Superior temporal gyrus (tissue), 1 donor: ENCODE results near the gene PGM2L1.
"Not testable (repeated sequence)": the region's sequence is repeated elsewhere in the genome, so short reads cannot be mapped to it uniquely, and the experiment has no call there.

ENCODE experiments used
- DNase-seq: peaks from one replicate; pipeline ENCODE4 v3.0.0-alpha.2; 2016; ENCODE audit errors: extremely low spot score

PGM2L1 gene

DNA sequence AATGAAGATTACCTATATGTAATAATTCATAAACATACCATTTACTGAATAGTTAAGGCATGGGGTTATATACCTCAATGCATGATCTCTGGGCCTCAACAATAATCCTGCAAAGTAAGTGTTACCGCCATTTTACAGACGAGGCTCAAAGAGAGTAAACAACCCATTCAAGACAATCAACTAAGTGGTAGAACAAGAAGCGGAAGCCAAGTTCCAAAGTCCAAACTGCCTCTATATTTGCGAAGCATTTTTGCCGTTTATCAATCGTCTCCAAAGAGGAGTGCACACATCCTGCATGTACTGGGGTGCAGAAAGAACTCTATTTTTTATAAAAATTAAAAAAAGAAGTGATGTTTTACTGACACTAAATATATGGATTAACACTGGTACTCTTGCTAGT is 59.3 kb downstream of the PGM2L1 start:
- no peak for DNase-seq

DNA sequence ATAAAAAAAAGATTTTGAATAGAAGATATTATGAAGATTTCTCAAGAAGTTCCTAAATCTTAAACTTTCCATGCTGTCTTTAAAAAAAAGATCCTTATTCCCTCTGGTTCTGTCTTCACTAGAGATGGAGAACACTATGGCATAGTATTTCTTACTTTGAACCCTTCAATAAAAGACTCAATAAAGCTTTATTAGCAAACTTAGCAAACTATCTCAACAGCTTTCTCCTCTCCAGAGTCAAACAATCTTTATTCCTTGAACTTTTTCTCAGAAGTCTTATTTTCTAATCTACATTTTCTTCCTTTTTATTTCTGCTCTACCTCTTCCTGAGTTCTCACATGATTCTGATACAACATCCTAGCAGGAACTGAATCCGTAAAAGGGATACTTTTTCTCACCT is 65.0 kb downstream of the PGM2L1 start:
- DNase-seq = no peak

DNA sequence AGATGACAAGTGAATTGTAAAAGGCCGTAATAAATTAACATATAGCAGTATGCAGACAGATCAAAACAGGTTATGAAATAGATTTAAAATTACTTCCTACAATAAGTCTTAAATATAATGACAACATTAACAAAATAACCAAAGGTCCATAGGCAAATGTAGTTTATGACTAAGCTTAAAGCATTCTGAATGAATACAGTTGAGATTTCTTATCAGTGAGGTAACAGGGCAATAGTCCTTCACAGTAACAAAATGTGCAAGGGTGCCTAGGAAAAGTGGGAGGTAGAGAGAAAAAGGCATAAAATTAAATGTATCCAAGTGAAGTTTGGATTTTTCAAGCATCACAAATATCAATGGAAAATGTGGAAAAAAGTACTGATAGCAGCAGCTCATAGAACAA is 65.9 kb downstream of the PGM2L1 start:
- DNase-seq = no peak

DNA sequence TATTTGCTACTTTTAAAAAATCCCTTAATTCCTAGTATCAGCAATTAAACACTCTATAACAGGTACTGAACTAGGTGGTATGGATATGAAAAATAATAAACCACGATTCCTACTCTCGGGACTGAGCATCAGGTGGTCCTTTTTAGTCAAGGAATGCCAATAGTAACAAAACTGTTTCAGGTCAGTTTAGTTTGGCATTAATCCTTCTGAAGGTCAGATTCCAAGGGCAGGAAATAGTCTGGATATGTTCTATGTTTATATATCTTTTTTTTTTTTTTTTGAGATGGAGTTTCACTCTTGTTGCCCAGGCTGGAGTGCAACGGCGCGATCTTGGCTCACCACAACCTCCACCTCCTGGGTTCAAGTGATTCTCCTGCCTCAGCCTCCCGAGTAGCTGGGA is 67.2 kb downstream of the PGM2L1 start:
- DNase-seq = not testable (repeated sequence)

DNA sequence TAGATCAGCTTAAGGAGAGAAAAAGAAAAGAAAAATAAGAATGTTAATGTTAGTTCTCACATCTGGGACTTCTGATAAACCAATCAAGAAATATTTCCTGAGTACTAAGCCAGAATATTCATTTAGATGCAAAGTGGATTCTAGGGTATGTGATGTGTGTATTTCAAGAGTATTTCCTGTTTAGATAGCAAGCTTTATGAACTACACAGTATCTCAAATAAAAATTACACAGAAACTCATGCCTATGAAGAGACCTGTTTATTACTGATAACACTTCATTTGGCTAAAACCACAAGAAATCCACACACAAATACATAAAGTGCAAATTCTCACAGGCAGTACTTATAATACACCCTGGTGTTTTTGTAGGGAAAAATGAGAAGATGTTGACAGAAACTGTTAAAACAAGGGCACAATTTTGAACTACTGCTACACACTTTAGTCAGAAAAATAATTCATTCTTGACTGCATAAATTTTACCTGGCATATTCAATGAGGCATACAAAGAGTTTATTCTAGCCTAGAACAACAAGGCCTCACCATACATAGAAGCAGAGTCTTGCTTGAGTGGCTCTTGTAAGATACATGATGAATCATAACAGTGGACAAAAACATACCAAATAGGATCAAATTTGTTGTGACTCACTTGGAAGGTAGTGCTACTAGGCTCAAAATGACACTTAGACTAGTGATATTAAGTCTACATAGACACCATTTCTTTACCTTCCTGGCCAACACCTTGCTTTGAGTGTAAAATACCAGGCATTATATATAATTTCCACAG is 68.0 kb downstream of the PGM2L1 start:
- DNase-seq = no peak

DNA sequence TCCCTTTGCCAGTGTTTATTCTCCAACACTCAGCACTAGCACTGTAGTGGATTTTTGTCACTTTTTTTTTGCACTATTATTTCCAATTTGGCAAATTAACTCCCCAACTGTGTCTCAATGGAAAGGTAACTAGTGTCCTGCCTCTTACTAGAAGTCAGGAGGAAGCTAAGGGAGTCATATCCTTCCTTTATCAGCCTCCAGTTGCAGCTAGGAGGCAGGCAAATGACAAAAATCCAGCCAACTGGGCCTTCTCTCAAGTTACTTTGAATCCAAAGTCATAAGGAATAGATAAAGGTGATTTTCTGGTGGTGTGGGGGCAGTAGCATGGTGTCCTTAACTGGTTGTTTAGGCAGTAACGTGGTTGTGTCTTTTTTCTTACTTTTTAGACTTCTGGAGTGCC is 71.2 kb downstream of the PGM2L1 start:
- DNase-seq = no peak

DNA sequence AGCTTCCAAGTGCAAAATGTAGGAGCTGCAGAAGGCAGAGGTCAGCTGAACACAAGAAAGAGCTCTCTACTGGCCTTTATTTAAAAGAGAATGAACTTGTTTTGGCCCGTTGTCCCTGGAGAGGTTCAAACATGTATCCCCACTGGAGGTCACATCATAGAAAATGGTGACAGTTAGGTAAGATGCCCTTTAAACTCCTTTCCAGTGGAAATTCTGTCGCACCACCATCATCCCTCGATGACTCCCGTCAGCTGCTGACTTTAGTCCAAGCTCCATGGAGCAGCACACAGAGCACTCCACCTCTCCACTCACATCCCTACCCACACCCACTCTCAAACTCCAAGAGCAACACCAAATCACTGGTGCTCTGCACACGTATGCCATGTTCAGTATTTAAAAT is 71.6 kb downstream of the PGM2L1 start:
- no peak for DNase-seq

DNA sequence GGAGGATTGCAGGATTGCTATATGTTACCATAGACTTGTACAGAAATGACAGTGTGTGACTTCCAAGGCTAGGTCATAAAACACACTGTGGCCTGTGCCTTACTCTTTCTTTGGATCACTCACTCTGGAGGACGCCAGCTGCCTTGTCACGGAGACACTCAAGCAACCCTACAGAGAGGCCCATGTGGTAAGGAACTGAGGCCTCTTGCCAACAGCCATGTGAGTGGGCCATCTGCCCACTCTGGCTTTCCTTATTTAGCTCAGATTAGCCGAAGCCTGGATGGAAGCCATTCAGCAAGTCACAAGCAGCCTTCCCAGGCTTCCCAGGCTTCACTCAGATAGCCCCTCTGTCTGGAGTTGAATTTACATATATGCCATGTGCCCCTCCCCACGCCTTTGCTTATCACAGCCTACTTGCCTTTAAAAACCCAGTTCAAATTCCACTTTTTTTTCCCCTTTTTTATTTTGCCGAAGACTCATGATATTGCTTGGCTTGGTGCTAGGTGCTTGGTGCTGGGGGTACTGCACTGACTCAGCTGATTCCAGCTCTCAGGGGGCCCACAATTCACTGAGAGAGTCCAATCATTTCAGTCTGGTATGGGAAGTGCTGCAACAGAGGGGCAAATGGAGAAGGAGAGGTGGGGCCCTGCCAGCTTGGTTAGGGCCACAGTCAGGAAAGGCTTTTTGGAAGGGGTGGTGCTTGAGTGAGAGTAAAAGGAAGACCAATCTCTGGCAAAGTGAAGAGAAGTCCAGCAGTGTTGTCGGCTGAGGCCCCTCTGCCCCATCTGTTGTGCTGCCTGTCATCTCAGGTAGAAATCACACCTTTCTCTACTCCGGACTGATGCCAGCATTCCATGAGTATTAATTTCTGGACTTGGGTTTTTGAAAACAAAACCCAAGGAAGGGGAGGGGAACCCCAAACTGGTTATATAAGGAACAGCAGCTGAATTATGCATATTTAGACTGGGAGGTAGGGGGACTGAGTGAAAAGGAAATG is 72.3 kb downstream of the PGM2L1 start:
- peak; percentile 84 for DNase-seq

DNA sequence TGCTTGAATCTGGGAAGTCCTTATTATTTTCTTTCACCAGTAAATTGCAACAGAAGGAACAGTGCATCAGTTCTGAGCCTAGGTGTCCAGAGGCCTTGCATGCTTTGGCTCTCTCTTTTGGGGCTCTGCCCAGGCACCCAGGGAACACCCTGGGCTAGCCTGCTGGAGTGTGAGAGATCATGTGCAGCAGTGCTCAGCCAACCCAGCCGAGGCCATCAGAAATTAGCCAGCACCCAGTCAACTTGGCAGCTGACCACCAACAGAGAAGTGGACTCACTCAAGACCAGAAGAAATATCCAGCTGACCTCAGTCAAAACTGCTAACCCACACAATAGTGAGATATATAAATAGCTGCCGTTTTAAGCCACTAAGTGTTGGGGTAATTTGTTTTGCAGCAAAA is 75.6 kb downstream of the PGM2L1 start:
- DNase-seq = no peak

DNA sequence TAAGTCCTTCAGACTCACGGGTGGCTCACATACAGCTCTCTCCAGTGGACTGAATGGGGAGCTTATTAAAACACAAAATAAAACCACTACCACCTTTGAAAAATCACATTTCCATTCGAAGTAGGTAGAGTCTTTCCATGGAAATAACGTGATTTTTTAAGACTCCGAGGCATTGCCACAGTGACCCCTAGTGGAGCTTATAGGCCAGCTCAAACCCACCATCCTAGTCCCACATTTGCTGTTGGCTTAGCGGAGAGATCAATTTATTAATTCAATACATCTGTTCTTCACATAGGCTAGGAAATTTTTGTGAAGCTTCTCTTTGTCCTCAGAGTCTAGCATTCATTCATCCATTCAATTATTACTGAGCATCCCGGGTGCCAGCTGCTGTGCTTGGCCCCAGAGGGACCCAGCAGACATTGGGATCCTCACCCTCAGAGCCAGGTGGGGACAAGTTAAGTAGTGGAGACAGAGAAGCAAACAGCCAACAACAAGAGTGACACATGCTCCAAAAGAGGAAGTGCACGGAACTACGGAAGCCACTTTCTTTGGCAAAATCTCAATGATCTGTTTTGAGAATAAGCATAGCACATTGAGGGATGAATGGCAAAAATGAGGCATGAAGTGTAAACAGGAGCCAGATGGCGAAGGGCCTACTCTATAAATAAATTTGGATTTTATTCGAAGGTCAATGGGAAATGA is 76.6 kb downstream of the PGM2L1 start:
- DNase-seq = no peak

DNA sequence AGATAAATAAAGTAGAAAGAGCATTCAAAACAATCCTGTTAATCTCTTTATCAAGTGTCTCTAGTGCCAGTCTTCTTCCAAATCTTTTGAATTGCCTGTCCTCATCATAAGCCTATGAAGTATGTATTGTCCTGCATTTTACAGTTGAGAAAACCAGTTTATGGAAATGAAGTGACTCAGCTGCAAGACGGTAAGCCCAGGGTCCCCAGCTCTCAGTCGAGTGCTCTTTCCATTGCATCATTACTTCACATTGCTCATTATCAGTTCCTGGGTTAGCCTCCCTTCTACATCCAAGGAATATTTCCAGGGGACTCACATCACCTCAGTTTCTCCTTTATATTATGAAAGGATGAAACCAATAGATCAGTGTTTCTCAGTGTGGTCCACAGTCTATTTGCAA is 77.7 kb downstream of the PGM2L1 start:
- no peak for DNase-seq

DNA sequence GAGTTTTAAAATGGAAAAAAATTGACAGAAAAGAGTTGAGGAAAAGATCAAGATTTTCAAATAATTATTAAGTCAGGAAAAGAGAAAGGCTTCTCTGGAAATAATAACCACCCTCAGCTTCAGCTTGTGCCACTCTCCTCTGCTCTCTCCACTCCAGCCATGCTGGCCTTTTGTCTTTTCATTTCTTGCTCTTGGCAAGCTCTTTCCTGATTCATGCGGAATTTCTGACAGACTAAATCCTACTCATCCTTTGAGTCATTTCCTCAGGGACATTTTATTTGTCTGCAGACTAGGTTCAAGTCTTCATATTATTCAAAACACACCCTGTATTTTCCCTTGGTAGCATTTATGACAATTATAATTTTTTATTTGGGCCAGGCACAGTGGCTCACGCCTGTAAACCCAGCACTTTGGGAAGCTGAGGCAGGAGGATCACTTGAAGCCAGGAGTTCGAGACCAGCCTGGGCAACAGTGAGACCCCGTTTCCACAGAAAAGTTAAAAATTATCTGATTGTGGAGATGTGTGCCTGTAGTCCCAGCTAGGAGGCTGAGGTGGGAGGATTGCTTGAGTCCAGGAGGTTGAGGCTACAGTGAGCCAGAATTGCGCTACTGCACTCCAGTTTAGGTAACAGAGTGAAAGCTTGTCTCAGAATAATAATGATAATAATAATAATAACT is 79.0 kb downstream of the PGM2L1 start:
- DNase-seq = no peak

DNA sequence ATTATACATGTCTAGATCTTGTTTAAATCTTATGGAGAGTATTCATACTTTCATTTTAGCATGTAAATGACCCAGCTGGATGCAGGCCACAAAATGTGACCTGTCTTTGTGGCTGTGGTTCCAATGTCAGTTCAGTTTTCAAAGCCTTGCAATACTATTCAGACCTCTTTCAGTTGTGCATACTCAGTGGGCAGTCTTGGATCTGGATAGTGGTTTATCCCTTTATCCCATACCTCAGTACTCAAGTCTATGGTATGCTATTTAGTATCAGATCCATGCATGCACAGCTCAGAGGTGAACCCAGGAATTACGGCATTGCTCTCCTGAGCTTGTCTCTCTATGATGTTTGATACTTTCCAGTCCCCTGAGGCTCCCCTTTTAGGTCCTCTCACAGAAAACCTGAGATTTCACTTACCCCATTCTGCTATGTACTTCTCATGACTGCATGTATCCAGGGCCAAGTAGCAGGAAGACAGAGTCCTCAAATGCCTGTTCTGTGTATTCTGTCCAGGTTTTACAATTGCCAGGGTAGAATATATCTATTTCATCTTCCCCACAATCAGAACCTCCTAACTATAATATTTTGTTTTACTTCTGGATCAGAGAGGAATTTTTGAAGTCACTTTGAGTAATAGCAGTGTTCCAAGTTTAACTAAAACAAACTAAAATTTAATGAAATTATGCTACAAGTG is 79.8 kb downstream of the PGM2L1 start:
- DNase-seq = no peak

DNA sequence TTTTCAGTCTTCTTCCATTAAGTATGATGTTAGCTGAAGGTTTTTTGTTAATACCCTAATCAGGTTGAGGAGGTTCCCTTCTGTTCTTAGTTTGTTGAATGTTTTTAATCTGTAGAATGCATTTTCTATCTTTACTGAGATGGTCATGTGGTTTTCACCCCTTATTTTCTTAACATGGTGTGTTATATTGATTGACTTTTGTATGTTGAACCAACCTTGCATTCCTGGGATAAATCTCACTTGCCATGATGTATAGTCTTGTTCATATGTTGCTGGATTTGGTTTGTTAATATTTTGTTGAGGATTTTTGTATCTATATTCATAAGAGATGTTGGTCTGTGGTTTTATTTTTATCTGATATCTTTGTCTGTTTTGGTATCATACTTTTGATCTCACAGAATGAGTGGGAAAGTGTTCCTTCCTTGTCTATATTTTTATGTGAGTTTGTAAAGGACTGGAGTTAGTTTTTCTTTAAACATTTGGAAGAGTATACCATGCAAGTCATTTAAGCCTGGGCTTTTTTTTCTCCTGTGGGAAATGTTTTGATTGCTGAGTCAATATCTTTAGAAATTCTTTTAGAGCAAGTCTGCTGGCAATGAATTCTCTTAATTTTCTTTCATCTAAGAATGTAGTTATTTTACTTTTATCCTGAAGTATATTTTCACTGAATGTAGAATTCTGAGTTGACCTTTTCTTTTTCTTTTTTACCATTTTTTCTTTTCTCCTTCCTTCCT is 81.3 kb downstream of the PGM2L1 start:
- DNase-seq = no peak

DNA sequence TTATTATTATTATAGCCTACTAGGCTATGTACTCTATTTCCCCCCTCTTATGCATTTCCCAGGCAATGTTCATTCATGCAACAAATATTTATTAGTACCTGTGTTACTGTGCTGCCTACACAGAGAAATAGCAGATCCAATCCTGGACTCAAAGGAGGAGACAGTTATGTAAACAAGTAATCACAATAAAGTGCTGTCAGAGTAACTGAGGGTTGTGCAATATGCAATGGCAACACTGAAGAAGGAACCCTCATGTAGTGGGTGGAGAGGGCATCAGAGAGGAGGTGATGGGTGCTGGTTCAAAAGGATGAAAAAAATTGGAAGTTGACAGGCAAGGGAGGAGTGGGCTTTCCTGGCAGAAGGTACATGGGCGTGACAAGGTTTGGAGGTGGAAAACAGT is 85.9 kb downstream of the PGM2L1 start:
- DNase-seq = no peak

DNA sequence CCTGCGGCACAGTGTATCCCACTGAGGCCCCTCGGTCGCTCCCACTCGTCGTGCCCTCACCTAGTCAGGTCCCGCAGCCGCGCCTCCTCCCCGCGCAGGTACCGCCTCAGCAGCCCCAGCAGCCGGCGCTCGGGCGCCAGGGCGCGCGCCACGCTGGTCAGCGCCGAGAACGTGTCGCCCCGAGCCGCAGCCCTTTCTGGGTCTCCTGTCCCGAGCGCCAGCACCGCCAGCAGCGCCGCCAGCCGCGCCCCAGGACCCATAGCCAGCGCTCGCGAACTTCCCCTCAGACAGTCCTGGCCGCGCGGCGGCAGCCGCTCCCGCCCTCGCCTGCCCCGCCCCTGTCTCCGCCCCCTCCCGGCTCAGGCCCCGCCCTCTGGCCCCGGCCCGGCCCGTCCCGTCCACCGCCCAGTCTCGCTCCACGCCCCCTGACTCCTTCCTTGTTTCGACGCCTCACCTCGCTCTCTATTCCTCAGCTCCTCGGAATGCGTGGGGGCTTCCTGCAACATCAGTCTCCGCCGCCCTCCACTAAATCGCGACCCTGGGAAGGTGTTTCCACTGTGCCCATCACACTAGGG is 86.8 kb downstream of the PGM2L1 start, which contains the start of gene P4HA3:
P4HA3 (minus strand) TSS at position 289 of the 575 bp plus-strand sequence; CDS start at position 260, 29 bp downstream.
- no peak for DNase-seq

DNA sequence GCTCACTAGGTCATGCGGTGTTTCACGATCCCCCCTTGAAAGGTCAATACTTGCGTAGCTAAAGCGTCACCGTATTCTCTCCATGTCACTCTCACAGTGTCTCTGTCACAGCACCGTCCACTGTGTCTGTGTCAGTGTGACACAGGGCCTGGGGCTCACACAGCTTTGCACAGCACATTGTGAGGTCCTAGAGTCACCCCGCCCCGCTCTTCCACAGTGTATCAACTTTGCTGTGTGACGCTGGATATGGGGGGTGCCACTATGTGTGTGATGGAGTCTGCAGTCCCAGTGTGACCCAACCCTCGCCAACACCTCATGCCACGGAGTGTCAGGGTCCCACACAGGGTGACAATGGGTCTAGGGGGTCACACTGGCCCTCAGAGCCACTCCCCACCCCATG is 87.4 kb downstream of the PGM2L1 start:
- no peak for DNase-seq

DNA sequence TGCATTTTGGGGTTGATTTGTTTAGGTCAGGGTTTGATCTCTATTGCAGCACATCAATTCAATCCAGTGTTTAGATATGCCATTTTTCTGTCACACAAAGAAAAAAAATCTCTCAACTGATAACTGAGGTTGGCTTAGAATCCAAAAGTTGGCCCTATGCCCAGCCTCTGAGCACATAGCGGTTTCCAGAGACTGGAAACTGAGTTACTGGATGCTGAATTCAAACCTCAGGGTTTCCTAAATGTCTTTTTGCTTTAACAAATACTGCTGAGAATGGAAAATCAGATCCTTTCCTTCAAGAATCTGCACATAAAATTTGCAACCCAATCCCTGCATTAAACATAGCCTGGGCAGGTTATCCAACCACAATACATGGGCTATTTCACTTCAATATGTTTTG is 90.8 kb downstream of the PGM2L1 start:
- DNase-seq = no peak

DNA sequence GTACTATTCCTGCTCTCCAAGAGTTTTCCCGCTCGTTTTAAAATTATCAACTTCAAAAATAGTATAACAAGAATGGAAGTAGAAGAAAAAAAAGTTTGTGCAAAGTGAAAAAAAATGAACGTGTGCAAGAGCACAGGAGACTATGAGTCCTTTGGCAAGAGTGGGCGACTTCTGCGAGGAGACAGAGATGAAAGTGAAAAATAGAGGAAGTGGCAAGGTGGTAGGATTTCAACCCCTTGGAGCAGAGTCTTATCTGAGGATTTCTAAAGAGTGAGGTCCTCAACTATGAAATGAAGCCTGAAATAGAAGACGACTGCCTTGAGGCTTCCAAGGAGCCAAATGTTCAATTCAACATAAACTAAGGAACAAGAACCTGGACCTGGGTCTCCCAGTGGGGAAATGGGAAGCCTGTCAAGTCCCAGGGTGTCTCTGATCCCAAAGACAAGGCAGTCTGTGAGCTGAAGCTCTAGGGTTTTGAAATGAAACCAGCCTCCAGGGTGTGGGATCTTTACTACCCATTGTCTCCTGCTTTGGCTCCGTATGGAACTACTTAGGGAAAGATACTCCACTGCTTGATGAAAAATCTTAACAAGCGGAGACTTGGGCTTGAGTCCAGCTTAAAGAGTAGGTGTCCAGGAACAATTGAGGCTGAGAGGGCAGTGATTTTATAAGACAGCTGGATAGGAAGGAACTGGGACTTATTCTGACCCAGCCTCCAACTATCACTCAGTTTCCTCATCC is 91.6 kb downstream of the PGM2L1 start:
- no peak for DNase-seq
